Brain microvascular endothelial cell (primary cell): ENCODE data around the gene ATP8A2.

Experiments used
- DNase-seq: peaks from one replicate; pipeline ENCODE4 v3.0.0-alpha.2; 2020
- H3K27ac ChIP-seq: fragments of 250-450 bp; sonication (Bioruptor Pico); 2 replicates; pipeline ENCODE4 v1.5.1; 2020; ENCODE audit warnings: mild to moderate bottlenecking, moderate library complexity
- H3K27me3 ChIP-seq: fragments of 250-450 bp; sonication (Bioruptor Pico); replicated peaks from 2 replicates; pipeline ENCODE4 v1.5.1; 2020; ENCODE audit warnings: mild to moderate bottlenecking
- H3K36me3 ChIP-seq: fragments of 250-450 bp; sonication (Bioruptor Pico); replicated peaks from 2 replicates; pipeline ENCODE4 v1.5.1; 2020; ENCODE audit warnings: mild to moderate bottlenecking
- H3K4me3 ChIP-seq: 2 replicates; pipeline ENCODE4 v1.5.1; 2011; ENCODE audit warnings: low read depth, mild to moderate bottlenecking, control low read depth, low read length, moderate library complexity
- in situ Hi-C: cut with HindIII; loops from 2 replicates; pipeline ENCODE4 v1.10.0; 2017; ENCODE audit warnings: low sequenced_read_pairs, low pct_ligation_motif_present
- TF ChIP-seq, protein P1 (sequence below): IDR thresholded peaks from 2 replicates; pipeline ENCODE4 v1.5.1; 2011; ENCODE audit warnings: low read depth, mild to moderate bottlenecking, moderate library complexity, low read length, control low read depth, inconsistent platforms; ENCODE audit errors: missing control alignments

The ATP8A2 gene

DNA sequence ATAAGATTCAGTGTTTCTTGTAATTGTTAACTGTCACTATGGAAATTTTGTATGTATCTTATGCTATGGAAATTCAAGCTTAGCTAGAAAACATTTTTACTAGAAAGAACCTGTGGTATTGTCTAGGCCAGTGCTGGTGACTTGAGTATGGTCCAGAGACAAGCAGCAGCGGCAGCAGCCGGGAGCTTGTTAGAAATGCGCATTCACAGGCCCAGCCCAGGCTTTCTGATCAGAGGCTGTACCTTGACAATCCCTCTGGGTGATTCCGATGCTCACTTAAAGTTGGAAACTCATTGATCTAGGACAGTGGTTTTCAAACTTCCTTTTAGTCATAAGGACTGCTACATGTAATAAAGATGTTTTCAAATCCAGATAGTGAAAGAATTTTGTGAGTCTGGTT, 392.6 kb downstream of the ATP8A2 start:
- DNase-seq = no peak
- in situ Hi-C loops = no loop called here
- Histone ChIP-seq H3K36me3 (no peaks in the 10 kb centered on the region), H3K27me3 (no peaks in the 10 kb centered on the region), H3K4me3 (no peak overlapping the region), H3K27ac (no peak overlapping the region)
- TF ChIP-seq, protein P1, sequence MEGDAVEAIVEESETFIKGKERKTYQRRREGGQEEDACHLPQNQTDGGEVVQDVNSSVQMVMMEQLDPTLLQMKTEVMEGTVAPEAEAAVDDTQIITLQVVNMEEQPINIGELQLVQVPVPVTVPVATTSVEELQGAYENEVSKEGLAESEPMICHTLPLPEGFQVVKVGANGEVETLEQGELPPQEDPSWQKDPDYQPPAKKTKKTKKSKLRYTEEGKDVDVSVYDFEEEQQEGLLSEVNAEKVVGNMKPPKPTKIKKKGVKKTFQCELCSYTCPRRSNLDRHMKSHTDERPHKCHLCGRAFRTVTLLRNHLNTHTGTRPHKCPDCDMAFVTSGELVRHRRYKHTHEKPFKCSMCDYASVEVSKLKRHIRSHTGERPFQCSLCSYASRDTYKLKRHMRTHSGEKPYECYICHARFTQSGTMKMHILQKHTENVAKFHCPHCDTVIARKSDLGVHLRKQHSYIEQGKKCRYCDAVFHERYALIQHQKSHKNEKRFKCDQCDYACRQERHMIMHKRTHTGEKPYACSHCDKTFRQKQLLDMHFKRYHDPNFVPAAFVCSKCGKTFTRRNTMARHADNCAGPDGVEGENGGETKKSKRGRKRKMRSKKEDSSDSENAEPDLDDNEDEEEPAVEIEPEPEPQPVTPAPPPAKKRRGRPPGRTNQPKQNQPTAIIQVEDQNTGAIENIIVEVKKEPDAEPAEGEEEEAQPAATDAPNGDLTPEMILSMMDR = no peak

- H3K36me3 ChIP-seq = no peaks in the 10 kb centered on the region
- no peaks in the 10 kb centered on the region for H3K27me3 ChIP-seq
- TF ChIP-seq, protein P1 = no peak
- H3K4me3 ChIP-seq = no peak overlapping the region
- DNase-seq = no peak
- no peak overlapping the region for H3K27ac ChIP-seq
- in situ Hi-C loops = no loop called here
Observed at GRCh38 chr13:25765266-25765665, 393.5 kb downstream of the ATP8A2 start.

DNA sequence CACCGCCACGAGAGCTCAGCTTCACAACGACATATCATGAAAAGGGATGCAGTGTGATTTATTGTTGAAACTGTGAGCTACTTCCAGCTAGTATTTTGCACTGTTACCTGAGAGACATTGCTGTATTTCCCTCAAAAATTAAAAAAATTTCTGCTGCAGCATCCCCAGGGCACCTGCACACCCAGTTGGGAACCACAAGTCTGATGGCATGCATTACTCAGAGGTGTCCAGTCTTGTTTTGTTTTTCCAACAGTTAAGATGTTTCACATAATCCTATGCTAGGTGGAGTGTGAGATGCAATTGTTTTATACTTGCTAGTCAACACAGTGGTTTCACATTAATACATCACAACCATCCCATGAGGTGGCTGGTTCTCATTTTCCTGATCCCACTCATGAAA, 394.8 kb downstream of the ATP8A2 start:
- no peaks in the 10 kb centered on the region for H3K27me3 ChIP-seq
- no peak for DNase-seq
- no peaks in the 10 kb centered on the region for H3K36me3 ChIP-seq
- in situ Hi-C loops = no loop called here
- H3K4me3 ChIP-seq = no peak overlapping the region
- H3K27ac ChIP-seq = no peak overlapping the region
- TF ChIP-seq, protein P1 = no peak

DNA sequence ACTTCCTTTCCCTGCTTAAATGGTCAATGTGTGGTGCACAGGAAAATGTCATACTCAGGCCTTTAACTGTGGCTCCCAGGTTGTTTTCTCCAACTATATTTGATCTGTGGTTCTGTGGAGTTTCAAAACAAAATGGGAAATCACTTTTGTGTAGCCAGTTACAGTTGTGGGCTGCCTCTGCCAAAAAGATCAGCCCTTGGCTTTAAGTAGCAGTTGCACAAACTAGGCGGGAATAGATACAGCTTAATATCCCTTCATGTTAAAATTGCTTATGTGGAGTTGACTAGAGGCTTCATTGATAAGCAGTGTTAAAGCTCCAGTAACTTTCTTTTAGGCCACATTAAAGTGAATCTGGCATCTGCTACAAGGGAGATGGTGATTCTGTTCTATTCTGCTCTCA, 395.2 kb downstream of the ATP8A2 start:
- TF ChIP-seq, protein P1 = no peak
- in situ Hi-C loops = no loop called here
- Histone ChIP-seq H3K36me3 (no peaks in the 10 kb centered on the region), H3K4me3 (no peak overlapping the region), H3K27ac (no peak overlapping the region), H3K27me3 (no peaks in the 10 kb centered on the region)
- no peak for DNase-seq

DNA sequence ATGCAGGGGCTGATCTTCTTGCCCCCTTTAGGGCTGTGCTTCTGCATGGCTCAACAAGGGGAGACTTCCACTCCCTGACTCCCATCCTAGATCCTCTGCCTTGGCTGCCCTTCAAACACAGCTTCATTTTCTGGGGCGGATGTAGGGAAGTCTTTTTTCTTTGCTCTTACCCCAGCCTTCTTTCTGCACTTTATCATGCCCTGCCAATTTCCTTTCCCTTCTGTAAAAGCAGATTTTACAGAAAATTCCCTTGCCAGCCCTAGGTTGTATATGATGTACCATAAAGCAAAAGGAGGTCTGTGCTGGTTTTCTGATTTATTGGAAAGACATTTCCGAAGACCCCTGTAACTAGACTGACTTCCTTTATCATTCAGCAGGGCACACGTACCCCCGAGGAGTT, 396.6 kb downstream of the ATP8A2 start:
- Histone ChIP-seq H3K36me3 (no peaks in the 10 kb centered on the region), H3K27me3 (no peaks in the 10 kb centered on the region), H3K4me3 (no peak overlapping the region), H3K27ac (no peak overlapping the region)
- TF ChIP-seq, protein P1 = no peak
- in situ Hi-C loops = no loop called here
- DNase-seq = no peak

DNA sequence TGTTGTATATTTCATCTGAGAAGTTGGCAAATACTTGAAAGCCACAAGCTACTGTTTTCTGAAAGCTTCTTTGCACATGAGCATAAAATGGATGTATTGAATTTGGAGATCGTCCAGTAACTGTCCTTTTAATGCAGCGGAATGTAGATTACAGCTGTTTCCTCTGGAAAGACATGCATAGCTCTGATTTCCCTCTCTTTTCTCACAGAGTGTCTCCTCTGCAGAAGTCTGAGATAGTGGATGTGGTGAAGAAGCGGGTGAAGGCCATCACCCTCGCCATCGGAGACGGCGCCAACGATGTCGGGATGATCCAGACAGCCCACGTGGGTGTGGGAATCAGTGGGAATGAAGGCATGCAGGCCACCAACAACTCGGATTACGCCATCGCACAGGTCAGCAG, 397.1 kb downstream of the ATP8A2 start:
- peak; percentile 78 for DNase-seq
- in situ Hi-C loops = no loop called here
- no peak overlapping the region for H3K27ac ChIP-seq
- H3K27me3 ChIP-seq = no peaks in the 10 kb centered on the region
- TF ChIP-seq, protein P1 = no peak
- H3K4me3 ChIP-seq = no peak overlapping the region
- H3K36me3 ChIP-seq = no peaks in the 10 kb centered on the region
